Brain microvascular endothelial cell (primary cell): ENCODE results near the gene MON2.

Experiments
- DNase-seq: peaks from one replicate; pipeline ENCODE4 v3.0.0-alpha.2; 2020
- H3K27ac ChIP-seq: fragments of 250-450 bp; sonication (Bioruptor Pico); 2 replicates; pipeline ENCODE4 v1.5.1; 2020; ENCODE audit warnings: mild to moderate bottlenecking, moderate library complexity
- H3K27me3 ChIP-seq: fragments of 250-450 bp; sonication (Bioruptor Pico); replicated peaks from 2 replicates; pipeline ENCODE4 v1.5.1; 2020; ENCODE audit warnings: mild to moderate bottlenecking
- H3K36me3 ChIP-seq: fragments of 250-450 bp; sonication (Bioruptor Pico); replicated peaks from 2 replicates; pipeline ENCODE4 v1.5.1; 2020; ENCODE audit warnings: mild to moderate bottlenecking
- H3K4me3 ChIP-seq: 2 replicates; pipeline ENCODE4 v1.5.1; 2011; ENCODE audit warnings: low read depth, mild to moderate bottlenecking, control low read depth, low read length, moderate library complexity
- in situ Hi-C: cut with HindIII; loops from 2 replicates; pipeline ENCODE4 v1.10.0; 2017; ENCODE audit warnings: low sequenced_read_pairs, low pct_ligation_motif_present
- TF ChIP-seq, protein P1 (sequence below): IDR thresholded peaks from 2 replicates; pipeline ENCODE4 v1.5.1; 2011; ENCODE audit warnings: low read depth, mild to moderate bottlenecking, moderate library complexity, low read length, control low read depth, inconsistent platforms; ENCODE audit errors: missing control alignments

Gene MON2

DNA sequence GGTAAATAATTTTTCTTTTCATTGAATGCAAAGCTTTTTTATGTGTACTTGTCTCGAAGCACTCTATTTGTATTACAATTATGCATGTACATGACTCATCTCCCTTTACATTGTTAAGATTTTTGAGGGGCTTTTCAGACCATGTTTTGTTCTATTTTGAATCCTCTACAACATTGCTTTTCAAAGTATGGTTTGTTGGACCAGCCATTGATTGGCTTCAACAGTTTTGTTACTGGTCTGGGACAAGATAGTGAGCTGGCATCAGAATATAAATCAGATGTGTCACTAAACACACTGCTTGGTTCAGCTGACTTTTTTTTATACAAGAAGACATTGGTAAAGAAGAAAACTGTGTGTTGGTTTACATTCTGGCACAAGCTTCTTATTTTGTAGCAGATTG lies 122.3 kb downstream of the MON2 start:
- H3K36me3 ChIP-seq = peaks cover 4% of the 10 kb centered on the region
- in situ Hi-C loops = loop anchor here (10.0 kb wide), 1 partner anchor 196 kb away; no protein-coding TSS in a partner anchor
- H3K4me3 ChIP-seq = no peak overlapping the region
- TF ChIP-seq, protein P1, sequence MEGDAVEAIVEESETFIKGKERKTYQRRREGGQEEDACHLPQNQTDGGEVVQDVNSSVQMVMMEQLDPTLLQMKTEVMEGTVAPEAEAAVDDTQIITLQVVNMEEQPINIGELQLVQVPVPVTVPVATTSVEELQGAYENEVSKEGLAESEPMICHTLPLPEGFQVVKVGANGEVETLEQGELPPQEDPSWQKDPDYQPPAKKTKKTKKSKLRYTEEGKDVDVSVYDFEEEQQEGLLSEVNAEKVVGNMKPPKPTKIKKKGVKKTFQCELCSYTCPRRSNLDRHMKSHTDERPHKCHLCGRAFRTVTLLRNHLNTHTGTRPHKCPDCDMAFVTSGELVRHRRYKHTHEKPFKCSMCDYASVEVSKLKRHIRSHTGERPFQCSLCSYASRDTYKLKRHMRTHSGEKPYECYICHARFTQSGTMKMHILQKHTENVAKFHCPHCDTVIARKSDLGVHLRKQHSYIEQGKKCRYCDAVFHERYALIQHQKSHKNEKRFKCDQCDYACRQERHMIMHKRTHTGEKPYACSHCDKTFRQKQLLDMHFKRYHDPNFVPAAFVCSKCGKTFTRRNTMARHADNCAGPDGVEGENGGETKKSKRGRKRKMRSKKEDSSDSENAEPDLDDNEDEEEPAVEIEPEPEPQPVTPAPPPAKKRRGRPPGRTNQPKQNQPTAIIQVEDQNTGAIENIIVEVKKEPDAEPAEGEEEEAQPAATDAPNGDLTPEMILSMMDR = no peak
- H3K27me3 ChIP-seq = no peaks in the 10 kb centered on the region
- peak; percentile 38 for DNase-seq
- peak overlapping the region; percentile 23 for H3K27ac ChIP-seq

DNA sequence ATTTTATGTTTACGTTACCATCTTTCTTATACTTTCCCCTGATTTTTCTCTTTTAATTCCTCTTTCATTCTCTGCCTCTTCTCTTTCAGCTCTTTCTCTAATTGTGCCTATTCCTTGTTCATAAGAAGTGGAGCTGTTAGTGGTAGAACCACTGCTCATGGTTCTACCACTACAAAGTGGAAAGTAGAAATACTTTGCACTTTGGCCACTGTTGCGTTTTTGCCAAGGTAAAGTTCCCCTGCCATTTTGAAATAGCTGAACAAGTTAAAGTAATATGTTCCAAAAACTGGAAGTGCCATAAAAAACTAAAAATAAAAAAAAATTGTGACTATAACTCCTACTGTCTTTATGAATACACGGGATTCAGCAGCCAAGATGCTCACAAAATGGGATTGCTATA lies 130.6 kb downstream of the MON2 start:
- no peak for DNase-seq
- no peak overlapping the region for H3K27ac ChIP-seq
- H3K27me3 ChIP-seq = no peaks in the 10 kb centered on the region
- in situ Hi-C loops = no loop called here
- TF ChIP-seq, protein P1 = no peak
- H3K36me3 ChIP-seq = peaks cover 4% of the 10 kb centered on the region
- no peak overlapping the region for H3K4me3 ChIP-seq

DNA sequence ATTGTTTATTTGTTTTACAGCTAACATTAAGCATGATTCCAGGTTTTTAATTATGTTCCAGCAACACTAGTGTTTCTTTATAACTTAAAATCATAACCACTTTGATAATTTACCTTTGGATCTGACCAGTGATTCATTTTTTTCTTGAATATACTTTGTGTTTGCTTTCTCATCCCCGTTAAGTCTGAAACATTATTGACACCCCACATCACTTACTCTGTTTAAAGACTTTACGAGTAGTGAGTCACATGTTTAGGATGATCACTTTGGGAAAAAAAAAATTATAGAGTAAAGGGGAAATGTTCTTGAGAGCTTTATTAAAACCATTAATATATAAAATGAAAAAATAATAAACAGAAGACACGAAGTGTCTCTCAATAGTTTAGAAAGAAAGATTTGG lies 132.2 kb downstream of the MON2 start:
- in situ Hi-C loops = no loop called here
- no peaks in the 10 kb centered on the region for H3K36me3 ChIP-seq
- H3K27me3 ChIP-seq = no peaks in the 10 kb centered on the region
- TF ChIP-seq, protein P1 = no peak
- DNase-seq = no peak
- H3K4me3 ChIP-seq = no peak overlapping the region
- H3K27ac ChIP-seq = no peak overlapping the region

- H3K27ac ChIP-seq = no peak overlapping the region
- no peak for DNase-seq
- no peaks in the 10 kb centered on the region for H3K36me3 ChIP-seq
- H3K27me3 ChIP-seq = no peaks in the 10 kb centered on the region
- TF ChIP-seq, protein P1 = peak; percentile 52
- no peak overlapping the region for H3K4me3 ChIP-seq
- in situ Hi-C loops = no loop called here
These were observed 133.3 kb downstream of the MON2 start for GRCh38 chr12:62599854-62600437.

DNA sequence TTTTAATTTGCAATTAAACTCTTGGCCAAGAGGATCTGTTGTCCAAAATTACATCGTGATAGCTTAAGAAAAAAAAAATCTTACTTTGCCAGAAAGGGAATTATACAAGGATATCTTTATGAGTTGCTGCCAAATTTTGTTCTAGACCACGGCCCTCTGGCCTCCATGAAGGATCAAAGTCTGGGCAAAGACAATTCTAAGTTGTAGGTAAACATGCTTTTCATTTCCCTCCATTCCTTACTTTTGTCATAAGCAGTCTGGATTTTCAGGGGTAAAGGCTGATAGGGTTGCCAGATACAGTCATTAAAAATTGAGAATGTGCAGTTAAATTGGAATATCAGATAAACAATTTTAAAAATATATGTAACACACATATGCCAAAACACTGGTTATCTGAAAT lies 135.1 kb downstream of the MON2 start:
- Histone ChIP-seq H3K4me3 (peak overlapping the region; percentile 90), H3K36me3 (no peaks in the 10 kb centered on the region), H3K27ac (peak overlapping the region; percentile 98), H3K27me3 (no peaks in the 10 kb centered on the region)
- no peak for DNase-seq
- in situ Hi-C loops = no loop called here
- TF ChIP-seq, protein P1 = no peak

- H3K36me3 ChIP-seq = no peaks in the 10 kb centered on the region
- TF ChIP-seq, protein P1 = no peak
- DNase-seq = peak; percentile 82
- H3K27me3 ChIP-seq = no peaks in the 10 kb centered on the region
- in situ Hi-C loops = no loop called here
- peak overlapping the region; percentile 90 for H3K4me3 ChIP-seq
- H3K27ac ChIP-seq = peak overlapping the region; percentile 98
These were observed 135.8 kb downstream of the MON2 start for GRCh38 chr12:62602255-62603060.
